GOT3 (cell line): ENCODE data around the gene MRPS31.
"Not testable (repeated sequence)": the region's sequence is repeated elsewhere in the genome, so short reads cannot be mapped to it uniquely, and the experiment has no call there.

Experiments used
- DNase-seq: peaks from one replicate; lab custom pipeline; 2025; ENCODE audit warnings: mixed read lengths; lab: John Stamatoyannopoulos, UW

The MRPS31 gene

DNA sequence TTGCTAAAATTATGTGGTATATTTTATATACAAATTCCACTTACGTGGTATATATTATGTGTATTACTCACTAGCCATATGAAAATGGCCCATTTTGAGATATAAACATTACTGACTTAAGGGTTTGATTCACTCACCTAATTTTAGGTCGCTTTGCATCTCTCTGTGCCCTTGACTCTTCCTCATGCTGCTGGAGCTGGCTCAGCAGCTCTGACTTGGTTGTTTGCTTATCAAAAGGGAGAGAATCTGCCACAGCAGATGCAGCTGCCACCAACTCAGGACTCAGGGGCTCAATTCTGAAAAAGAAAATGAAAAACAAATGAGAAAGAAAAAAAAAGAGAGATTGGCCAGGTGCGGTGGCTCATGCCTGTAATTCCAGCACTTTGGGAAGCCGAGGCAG lies 12.2 kb downstream of the MRPS31 start:
- no peak for DNase-seq

GRCh38 chr13:40756042-40756441 lies 14.9 kb downstream of the MRPS31 start:
- no peak for DNase-seq

DNA sequence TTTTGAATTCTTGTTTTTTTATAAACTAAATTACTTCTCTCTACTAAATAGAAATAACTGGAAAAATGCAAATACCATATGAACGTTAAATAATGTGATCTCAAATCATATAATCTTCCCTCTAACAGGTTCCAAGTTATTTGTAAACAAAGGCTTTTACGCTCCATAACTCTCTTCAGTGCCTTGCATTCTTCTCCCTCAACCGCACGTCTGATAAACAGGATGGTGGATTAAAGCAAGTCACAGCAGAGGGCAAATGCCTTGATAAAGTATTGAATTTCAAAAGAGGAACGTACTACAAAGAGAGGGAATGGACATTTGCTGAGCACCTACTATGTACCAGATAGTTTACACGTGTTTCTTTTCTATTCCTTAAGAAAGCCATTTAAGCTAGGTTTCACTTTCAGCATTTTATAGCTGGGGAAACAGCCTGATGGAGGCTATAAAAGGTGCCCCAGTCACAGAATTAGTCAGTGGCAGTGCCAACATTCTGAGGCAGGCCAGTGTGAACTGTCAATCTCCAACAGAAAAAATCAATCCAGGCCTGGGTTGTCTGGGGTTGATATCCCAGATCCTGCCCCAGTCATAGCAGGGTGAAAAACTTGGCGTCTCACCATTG lies 15.8 kb downstream of the MRPS31 start:
- no peak for DNase-seq

GRCh38 chr13:40749327-40749726 lies 21.7 kb downstream of the MRPS31 start:
- DNase-seq, result no peak

- DNase-seq, result not testable (repeated sequence)
Observed at GRCh38 chr13:40735232-40735548, 35.8 kb downstream of the MRPS31 start.

GRCh38 chr13:40734536-40735231 lies 36.3 kb downstream of the MRPS31 start:
- DNase-seq, result not testable (repeated sequence)

- no peak for DNase-seq
Observed at GRCh38 chr13:40732658-40733057, 38.3 kb downstream of the MRPS31 start.

- DNase-seq, result no peak
Observed at GRCh38 chr13:40728595-40728994, 42.4 kb downstream of the MRPS31 start.

- DNase-seq, result not testable (repeated sequence)
Observed at GRCh38 chr13:40714433-40714832, 56.6 kb downstream of the MRPS31 start.

DNA sequence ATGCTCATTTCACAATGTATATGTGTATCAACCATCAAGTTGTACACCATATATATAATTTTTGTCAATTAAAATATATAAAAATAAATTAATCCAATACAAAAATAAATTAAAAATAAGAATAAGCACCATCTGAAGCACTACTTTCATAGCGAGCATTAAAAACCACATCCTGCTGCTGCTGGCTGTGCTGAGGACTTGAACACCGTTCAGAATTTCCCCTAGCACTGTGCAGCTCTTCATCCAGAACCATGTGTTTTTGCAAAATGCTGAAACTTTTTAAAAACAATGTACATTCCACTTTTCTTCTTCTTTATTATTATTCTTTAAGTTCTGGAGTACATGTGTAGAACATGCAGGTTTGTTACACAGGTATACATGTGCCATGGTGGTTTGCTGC lies 64.6 kb downstream of the MRPS31 start:
- no peak for DNase-seq

GRCh38 chr13:40697711-40698110 lies 73.3 kb downstream of the MRPS31 start:
- no peak for DNase-seq

- DNase-seq, result no peak
Observed at GRCh38 chr13:40694426-40694825, 76.6 kb downstream of the MRPS31 start.

- DNase-seq, result no peak
Observed at GRCh38 chr13:40692946-40693345, 78.0 kb downstream of the MRPS31 start.

DNA sequence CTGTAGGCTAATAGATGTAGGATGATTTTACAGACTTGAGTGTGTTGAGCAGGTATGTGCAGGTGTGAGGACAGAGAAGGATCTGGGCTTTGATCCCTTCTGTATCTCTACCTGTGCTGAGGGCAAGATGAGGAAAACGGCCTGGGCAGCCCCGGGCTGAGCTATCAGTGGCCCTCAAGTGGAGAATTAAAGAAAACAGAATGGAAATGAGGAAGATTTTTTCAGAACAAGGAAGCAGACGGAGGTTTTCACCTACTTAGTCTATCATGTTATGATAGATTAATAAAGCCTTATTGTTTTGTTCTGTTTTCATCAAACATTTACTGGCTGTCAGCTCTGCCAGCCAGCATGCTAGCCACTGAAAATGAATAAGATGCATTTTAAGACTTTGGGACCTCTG lies 82.2 kb downstream of the MRPS31 start:
- DNase-seq, result no peak

DNA sequence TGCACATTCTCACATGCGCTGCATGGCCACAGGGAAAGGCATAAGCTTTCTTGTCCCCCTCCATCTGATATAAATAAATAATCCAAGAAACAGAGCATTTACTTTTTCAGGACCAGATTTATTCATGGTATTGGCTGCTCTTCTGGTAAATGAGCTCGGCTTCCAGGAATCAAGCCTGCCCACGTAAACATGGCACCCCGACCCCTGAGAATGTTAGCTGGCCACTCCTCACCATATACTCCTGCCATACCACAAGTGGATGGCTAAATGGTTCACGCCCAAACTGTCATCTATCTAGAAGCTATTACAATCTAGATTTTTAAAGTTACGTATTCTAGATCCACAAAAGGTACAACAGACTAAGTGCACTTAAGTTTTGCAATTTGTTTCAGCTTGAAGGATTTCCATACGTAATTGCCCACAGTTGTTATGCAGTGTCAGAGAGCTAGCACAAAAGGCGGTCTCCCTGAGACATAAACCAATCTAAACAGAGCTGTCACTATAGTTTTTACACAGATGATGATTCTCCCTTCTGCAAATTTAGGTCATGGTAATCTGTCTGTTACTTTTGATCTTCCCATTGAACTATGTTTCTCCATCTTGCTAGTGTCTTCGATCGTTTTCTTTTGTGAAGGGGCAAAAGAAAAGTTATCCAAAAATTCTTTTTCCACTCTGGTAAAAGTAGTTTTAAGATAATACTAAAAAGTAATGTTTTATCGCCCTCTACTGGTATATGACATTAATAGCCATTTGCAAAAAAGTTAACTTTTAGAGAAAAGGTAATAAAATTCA lies 88.3 kb downstream of the MRPS31 start:
- no peak for DNase-seq

DNA sequence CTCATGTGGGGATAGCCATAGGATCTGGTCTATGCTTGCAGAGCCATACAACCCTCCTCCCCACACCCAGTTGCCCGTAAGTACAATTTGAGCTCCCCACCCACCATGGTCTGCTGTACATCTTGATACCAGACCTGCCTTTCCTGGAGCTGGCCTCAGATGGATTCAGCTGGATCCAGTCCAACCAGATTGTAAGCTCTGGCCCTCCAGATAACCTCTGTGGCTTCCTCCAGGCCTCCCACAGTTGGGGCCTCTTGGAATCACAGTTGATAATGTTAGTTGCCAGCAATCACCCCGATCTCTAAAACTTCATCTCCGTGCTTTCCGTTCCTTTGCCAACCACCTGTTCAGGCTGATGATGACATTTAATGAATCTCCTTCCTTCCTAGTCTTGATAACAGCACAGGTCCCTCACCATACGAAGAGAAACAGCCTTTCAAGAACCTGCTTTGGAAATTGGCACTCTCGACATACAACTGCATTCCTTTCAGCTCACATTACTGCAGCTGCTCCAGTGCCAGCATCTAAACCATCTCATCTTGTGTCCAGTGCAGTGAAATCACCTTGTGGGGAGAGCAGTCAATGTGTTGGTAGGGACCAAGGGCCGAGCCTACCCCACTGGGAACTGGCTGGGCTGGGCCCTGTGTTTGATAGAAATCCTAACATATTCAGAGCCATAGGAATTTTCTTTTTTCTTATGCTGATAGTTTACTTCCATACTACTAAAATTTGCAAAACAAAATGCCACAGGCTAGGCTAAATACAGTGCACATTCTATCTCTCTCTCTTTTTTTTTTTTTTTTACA lies 89.4 kb downstream of the MRPS31 start:
- no peak for DNase-seq

- no peak for DNase-seq
Observed at GRCh38 chr13:40680659-40681323, 90.2 kb downstream of the MRPS31 start.

GRCh38 chr13:40679480-40679985 lies 91.5 kb downstream of the MRPS31 start:
- DNase-seq, result no peak
